ENCODE results near the gene CARD10. TPM values are rescaled to one million over a fixed set of nuclear protein-coding genes. Genes with fewer than 3 reads are reported as not detected.

The CARD10 gene
- total and polyA plus RNA-seq, 4 donors: 7.8 to 14.0 (median 8.4) TPM

DNA sequence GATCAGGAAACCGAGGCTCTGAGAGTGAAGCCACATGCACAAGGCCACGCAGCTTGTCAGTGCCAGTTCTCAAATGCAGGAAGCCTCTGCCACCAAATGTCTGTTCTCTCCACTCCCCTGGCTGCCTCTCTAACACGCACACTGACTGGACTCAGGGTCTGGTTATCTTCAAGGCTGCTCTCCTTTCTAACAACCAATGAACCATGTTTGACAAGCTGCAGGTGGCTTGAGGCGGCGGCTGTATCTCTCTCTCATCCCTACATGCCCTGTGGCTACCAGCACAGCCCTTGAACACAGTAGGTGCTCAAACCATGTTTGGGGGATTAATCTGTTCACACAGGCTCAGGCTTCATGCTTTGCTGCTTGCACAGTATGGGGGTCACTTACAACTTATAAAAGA lies 56.8 kb downstream of the CARD10 start (continued):
- TF ChIP-seq, protein P1, sequence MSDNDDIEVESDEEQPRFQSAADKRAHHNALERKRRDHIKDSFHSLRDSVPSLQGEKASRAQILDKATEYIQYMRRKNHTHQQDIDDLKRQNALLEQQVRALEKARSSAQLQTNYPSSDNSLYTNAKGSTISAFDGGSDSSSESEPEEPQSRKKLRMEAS (IDR thresholded peaks at IDR 0.05): no peak
- TF ChIP-seq RXRA (IDR thresholded peaks at IDR 0.05) (no peak), TAF1 (conservative IDR thresholded peaks at IDR 0.05) (no peak), HNF4A (conservative IDR thresholded peaks at IDR 0.05) (no peak), YY1 (IDR thresholded peaks at IDR 0.05) (no peak)

DNA sequence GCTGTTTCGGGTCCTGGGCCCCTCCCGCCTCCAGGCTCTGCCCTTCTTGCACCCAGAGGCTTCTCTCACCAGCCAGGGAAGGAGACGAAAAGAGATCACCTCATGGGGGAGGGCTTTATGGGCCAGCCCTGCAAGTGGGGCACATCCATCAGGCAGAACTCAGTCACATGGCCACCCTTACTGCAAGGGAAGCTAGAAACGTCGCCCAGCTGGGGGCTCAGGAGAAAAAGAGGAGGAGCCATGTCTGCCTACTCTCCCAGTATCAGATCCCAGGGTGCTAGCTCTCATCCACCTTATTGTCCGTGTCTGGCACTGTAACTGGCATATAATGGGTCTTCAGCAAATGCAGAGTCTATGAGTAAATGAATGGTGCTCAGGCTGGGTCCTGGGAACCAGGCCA lies 57.3 kb downstream of the CARD10 start:
- Histone ChIP-seq H3K9ac (ENCODE audit: low read depth in 1 of 2, low read length in 2 of 2) (no peak overlapping the region), H3K4me3 (ENCODE audit: low read depth in 1 of 3, low read length in 3 of 3) (no peak overlapping the region), H3K27ac (ENCODE audit: low read depth in 1 of 2, low read length in 2 of 2) (no peak overlapping the region), H3K9me3 (ENCODE audit: control insufficient read depth in 4 of 4, low read length in 3 of 4) (no peaks in the 10 kb centered on the region), H3K4me1 (ENCODE audit: control insufficient read depth in 4 of 4, insufficient read depth in 4 of 4, low read length in 3 of 4) (peaks cover 0 to 2% (median 0%) of the 10 kb centered on the region in 4 donors), H3K27me3 (ENCODE audit: control insufficient read depth in 4 of 4, insufficient read depth in 4 of 4, low read length in 3 of 4) (peaks cover 0 to 2% (median 0%) of the 10 kb centered on the region in 4 donors), H3K36me3 (ENCODE audit: control insufficient read depth in 4 of 4, insufficient read depth in 3 of 4, low read depth in 1 of 4, low read length in 3 of 4) (no peaks in the 10 kb centered on the region)
- TF ChIP-seq EGR1 (IDR thresholded peaks at IDR 0.05; ENCODE audit: low read depth in 2 of 2): no peak
- TF ChIP-seq NR2F2 (IDR thresholded peaks at IDR 0.05): no peak
- TF ChIP-seq FOXA2 (IDR thresholded peaks at IDR 0.05): no peak
- no peak for TF ChIP-seq YY1 (IDR thresholded peaks at IDR 0.05)
- 45% methylated on average over 6 of the region's 6 CpGs for WGBS
- DNase-seq (ENCODE audit: low spot score): no peak

GRCh38 chr22:37460684-37461083 lies 58.5 kb downstream of the CARD10 start:
- Histone ChIP-seq H3K9ac (ENCODE audit: low read depth in 1 of 2, low read length in 2 of 2) (no peak overlapping the region), H3K4me1 (ENCODE audit: control insufficient read depth in 4 of 4, insufficient read depth in 4 of 4, low read length in 3 of 4) (peaks cover 0 to 2% (median 0%) of the 10 kb centered on the region in 4 donors), H3K9me3 (ENCODE audit: control insufficient read depth in 4 of 4, low read length in 3 of 4) (no peaks in the 10 kb centered on the region), H3K36me3 (ENCODE audit: control insufficient read depth in 4 of 4, insufficient read depth in 3 of 4, low read depth in 1 of 4, low read length in 3 of 4) (no peaks in the 10 kb centered on the region), H3K27ac (ENCODE audit: low read depth in 1 of 2, low read length in 2 of 2) (no peak overlapping the region), H3K27me3 (ENCODE audit: control insufficient read depth in 4 of 4, insufficient read depth in 4 of 4, low read length in 3 of 4) (peaks cover 0 to 2% (median 0%) of the 10 kb centered on the region in 4 donors), H3K4me3 (ENCODE audit: low read depth in 1 of 3, low read length in 3 of 3) (no peak overlapping the region)
- TF ChIP-seq ATF3 (IDR thresholded peaks at IDR 0.05) (no peak), TAF1 (conservative IDR thresholded peaks at IDR 0.05) (no peak), FOXA1 (IDR thresholded peaks at IDR 0.05) (no peak), HNF4A (conservative IDR thresholded peaks at IDR 0.05) (no peak), JUND (IDR thresholded peaks at IDR 0.05) (no peak), SP1 (IDR thresholded peaks at IDR 0.05) (no peak), YY1 (IDR thresholded peaks at IDR 0.05) (no peak), HNF4G (IDR thresholded peaks at IDR 0.05) (no peak), FOXA2 (IDR thresholded peaks at IDR 0.05) (no peak), CTCF (IDR thresholded peaks at IDR 0.05; ENCODE audit: low read depth, low read length, missing input control) (no peak), RXRA (IDR thresholded peaks at IDR 0.05) (no peak), GABPA (IDR thresholded peaks at IDR 0.05 in 1 of 2, conservative IDR thresholded peaks at IDR 0.05 in 1 of 2) (no peak), EGR1 (IDR thresholded peaks at IDR 0.05; ENCODE audit: low read depth in 2 of 2) (no peak), NR2F2 (IDR thresholded peaks at IDR 0.05) (no peak), RAD21 (IDR thresholded peaks at IDR 0.05) (no peak)
- TF ChIP-seq, protein P2, sequence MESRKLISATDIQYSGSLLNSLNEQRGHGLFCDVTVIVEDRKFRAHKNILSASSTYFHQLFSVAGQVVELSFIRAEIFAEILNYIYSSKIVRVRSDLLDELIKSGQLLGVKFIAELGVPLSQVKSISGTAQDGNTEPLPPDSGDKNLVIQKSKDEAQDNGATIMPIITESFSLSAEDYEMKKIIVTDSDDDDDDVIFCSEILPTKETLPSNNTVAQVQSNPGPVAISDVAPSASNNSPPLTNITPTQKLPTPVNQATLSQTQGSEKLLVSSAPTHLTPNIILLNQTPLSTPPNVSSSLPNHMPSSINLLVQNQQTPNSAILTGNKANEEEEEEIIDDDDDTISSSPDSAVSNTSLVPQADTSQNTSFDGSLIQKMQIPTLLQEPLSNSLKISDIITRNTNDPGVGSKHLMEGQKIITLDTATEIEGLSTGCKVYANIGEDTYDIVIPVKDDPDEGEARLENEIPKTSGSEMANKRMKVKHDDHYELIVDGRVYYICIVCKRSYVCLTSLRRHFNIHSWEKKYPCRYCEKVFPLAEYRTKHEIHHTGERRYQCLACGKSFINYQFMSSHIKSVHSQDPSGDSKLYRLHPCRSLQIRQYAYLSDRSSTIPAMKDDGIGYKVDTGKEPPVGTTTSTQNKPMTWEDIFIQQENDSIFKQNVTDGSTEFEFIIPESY (IDR thresholded peaks at IDR 0.05): no peak
- TF ChIP-seq, protein P1 (IDR thresholded peaks at IDR 0.05): no peak
- TF ChIP-seq, protein P3, sequence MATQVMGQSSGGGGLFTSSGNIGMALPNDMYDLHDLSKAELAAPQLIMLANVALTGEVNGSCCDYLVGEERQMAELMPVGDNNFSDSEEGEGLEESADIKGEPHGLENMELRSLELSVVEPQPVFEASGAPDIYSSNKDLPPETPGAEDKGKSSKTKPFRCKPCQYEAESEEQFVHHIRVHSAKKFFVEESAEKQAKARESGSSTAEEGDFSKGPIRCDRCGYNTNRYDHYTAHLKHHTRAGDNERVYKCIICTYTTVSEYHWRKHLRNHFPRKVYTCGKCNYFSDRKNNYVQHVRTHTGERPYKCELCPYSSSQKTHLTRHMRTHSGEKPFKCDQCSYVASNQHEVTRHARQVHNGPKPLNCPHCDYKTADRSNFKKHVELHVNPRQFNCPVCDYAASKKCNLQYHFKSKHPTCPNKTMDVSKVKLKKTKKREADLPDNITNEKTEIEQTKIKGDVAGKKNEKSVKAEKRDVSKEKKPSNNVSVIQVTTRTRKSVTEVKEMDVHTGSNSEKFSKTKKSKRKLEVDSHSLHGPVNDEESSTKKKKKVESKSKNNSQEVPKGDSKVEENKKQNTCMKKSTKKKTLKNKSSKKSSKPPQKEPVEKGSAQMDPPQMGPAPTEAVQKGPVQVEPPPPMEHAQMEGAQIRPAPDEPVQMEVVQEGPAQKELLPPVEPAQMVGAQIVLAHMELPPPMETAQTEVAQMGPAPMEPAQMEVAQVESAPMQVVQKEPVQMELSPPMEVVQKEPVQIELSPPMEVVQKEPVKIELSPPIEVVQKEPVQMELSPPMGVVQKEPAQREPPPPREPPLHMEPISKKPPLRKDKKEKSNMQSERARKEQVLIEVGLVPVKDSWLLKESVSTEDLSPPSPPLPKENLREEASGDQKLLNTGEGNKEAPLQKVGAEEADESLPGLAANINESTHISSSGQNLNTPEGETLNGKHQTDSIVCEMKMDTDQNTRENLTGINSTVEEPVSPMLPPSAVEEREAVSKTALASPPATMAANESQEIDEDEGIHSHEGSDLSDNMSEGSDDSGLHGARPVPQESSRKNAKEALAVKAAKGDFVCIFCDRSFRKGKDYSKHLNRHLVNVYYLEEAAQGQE (IDR thresholded peaks at IDR 0.05): no peak
- WGBS: 73% methylated on average over 3 of the region's 3 CpGs
- no peak for DNase-seq (ENCODE audit: low spot score)

Data from liver (tissue), 9 donors.